Calu3 (cell line): ENCODE measurements around the gene S100B. TPM values are rescaled to one million over a fixed set of nuclear protein-coding genes. Genes with fewer than 3 reads are reported as not detected.

Experiments used
- BruUV-seq: library from RNA; stranded (reverse); fragments of 400-500 nt; replicated peaks from 2 replicates; lab custom pipeline; 2021; lab: Mats Ljungman, UMichigan
- CTCF ChIA-PET: fragments of 300-600 bp; sonication (Branson Sonifier 250); formaldehyde crosslinking; loops from one replicate; lab custom pipeline; 2022; ENCODE audit warnings: antibody characterized with exemption; lab: Charles Lee
- DNase-seq: peaks from one replicate; pipeline ENCODE4 v3.0.0; 2022
- H3K27ac Mint-ChIP-seq: one replicate; pipeline ENCODE4 v1.8.0; 2022; ENCODE audit warnings: mixed read lengths; ENCODE audit not compliant: unreplicated experiment
- H3K27me3 Mint-ChIP-seq: one replicate; pipeline ENCODE4 v1.8.0; 2022; ENCODE audit warnings: mixed read lengths; ENCODE audit not compliant: unreplicated experiment
- H3K36me3 Mint-ChIP-seq: one replicate; pipeline ENCODE4 v1.8.0; 2022; ENCODE audit warnings: mild to moderate bottlenecking, moderate library complexity, mixed read lengths; ENCODE audit not compliant: insufficient read depth, unreplicated experiment
- H3K4me1 Mint-ChIP-seq: one replicate; pipeline ENCODE4 v1.8.0; 2022; ENCODE audit warnings: mild to moderate bottlenecking, low read depth, mixed read lengths; ENCODE audit not compliant: unreplicated experiment
- H3K4me3 Mint-ChIP-seq: one replicate; pipeline ENCODE4 v1.8.0; 2022; ENCODE audit warnings: mild to moderate bottlenecking, low read depth, moderate library complexity, mixed read lengths; ENCODE audit not compliant: unreplicated experiment
- H3K9me3 Mint-ChIP-seq: one replicate; pipeline ENCODE4 v1.8.0; 2022; ENCODE audit warnings: low read depth, mixed read lengths; ENCODE audit not compliant: unreplicated experiment
- CTCF ChIP-seq: fragments of 200-600 bp; IDR thresholded peaks from one replicate; pipeline ENCODE4 v1.8.0; 2022; ENCODE audit warnings: antibody characterized with exemption; ENCODE audit not compliant: unreplicated experiment
- intact Hi-C: fragments of 100-400 bp; cut with micrococcal nuclease; formaldehyde crosslinking; loops from one replicate; pipeline ENCODE4 v1.10.0; 2022; ENCODE audit not compliant: unreplicated experiment
- total RNA-seq: library from RNA; stranded (reverse); gene quantifications from 2 replicates; pipeline ENCODE4 v1.2.3, GENCODE V29; 2022

S100B gene
- total RNA-seq, 1 experiment from 2014 or later, result not detected

DNA sequence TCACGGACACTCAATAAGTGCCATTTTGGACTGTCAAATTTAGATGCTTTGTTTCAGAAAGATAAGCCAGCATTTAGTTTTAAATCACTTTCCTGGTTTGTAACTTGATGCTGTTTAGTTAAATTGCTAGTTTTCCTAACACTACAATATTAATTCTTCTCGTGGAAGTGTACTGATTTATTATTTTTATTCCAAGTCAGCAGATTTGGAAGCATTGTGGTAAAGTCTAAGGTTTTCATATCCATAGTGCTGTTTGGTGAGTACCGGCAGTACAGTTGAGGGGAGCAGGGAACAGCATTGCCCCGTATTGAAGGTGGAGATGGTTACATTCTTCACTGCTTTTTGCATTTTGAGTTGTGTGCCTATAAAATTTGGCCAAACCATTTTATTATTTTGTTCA, 36.3 kb downstream of the S100B start:
- no peak overlapping the region for H3K27ac Mint-ChIP-seq
- H3K36me3 Mint-ChIP-seq, result no peaks in the 10 kb centered on the region
- H3K4me1 Mint-ChIP-seq, result no peaks in the 10 kb centered on the region
- no peak for DNase-seq
- intact Hi-C loops, result no loop called here
- H3K27me3 Mint-ChIP-seq, result no peaks in the 10 kb centered on the region
- no peak for TF ChIP-seq CTCF
- H3K4me3 Mint-ChIP-seq, result no peak overlapping the region
- CTCF ChIA-PET, result no interaction called here
- BruUV-seq, result no TSS peak
- H3K9me3 Mint-ChIP-seq, result peaks cover 6% of the 10 kb centered on the region

DNA sequence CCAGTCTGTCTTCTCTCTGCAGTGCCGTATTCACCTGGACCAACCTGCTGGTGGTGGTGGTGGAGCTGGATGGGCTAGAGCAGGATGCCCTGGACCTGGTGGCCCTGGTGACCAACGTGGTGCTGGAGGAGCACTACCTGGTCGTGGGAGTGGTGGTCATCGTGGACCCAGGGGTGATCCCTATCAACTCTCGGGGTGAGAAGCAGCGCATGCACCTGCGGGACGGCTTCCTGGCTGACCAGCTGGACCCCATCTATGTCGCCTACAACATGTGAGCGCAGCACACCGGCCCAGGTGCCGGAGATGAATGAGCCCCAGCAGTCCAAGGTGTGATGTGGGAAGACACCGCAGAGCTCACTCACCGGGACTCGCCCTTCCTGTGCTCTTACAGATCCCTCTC, 37.5 kb downstream of the S100B start:
- CTCF ChIA-PET, result no interaction called here
- no peak for DNase-seq
- Mint-ChIP-seq H3K36me3 (peaks cover 7% of the 10 kb centered on the region), H3K4me3 (no peak overlapping the region), H3K4me1 (no peaks in the 10 kb centered on the region), H3K9me3 (peaks cover 6% of the 10 kb centered on the region), H3K27ac (no peak overlapping the region), H3K27me3 (no peaks in the 10 kb centered on the region)
- no TSS peak for BruUV-seq
- intact Hi-C loops, result no loop called here
- no peak for TF ChIP-seq CTCF

- BruUV-seq, result no TSS peak
- H3K27ac Mint-ChIP-seq, result no peak overlapping the region
- DNase-seq, result no peak
Observed at GRCh38 chr21:46564391-46564790, 40.5 kb downstream of the S100B start.

GRCh38 chr21:46562964-46563607, 41.8 kb downstream of the S100B start:
- Mint-ChIP-seq H3K4me1 (no peaks in the 10 kb centered on the region), H3K4me3 (no peak overlapping the region), H3K27ac (no peak overlapping the region), H3K9me3 (no peaks in the 10 kb centered on the region), H3K36me3 (peaks cover 15% of the 10 kb centered on the region), H3K27me3 (no peaks in the 10 kb centered on the region)
- intact Hi-C loops, result no loop called here
- no peak for TF ChIP-seq CTCF
- CTCF ChIA-PET, result no interaction called here
- no TSS peak for BruUV-seq
- DNase-seq, result no peak

More at GRCh38 chr21:46564391-46564790, 40.5 kb downstream of the S100B start:
- TF ChIP-seq CTCF, result no peak
- no peak overlapping the region for H3K4me3 Mint-ChIP-seq
- H3K4me1 Mint-ChIP-seq, result no peaks in the 10 kb centered on the region
- peaks cover 15% of the 10 kb centered on the region for H3K36me3 Mint-ChIP-seq
- intact Hi-C loops, result no loop called here
- CTCF ChIA-PET, result no interaction called here
- H3K9me3 Mint-ChIP-seq, result no peaks in the 10 kb centered on the region
- no peaks in the 10 kb centered on the region for H3K27me3 Mint-ChIP-seq
